LNCaP clone FGC (cell line): ENCODE data around the gene P2RX4.

Source experiments
- DNase-seq: peaks from one replicate; pipeline ENCODE4 v3.0.0-alpha.2; 2011; ENCODE audit warnings: low read depth
- H3K4me3 ChIP-seq: 2 replicates; pipeline ENCODE4 v1.5.1; 2011; ENCODE audit warnings: mild to moderate bottlenecking, low read depth, low read length, control low read depth
- TF ChIP-seq, protein P1 (sequence below): IDR thresholded peaks from 2 replicates; pipeline ENCODE4 v1.5.1; 2012; ENCODE audit warnings: mild to moderate bottlenecking; ENCODE audit not compliant: control insufficient read depth, insufficient read depth; ENCODE audit errors: extremely low read depth

P2RX4 gene

DNA sequence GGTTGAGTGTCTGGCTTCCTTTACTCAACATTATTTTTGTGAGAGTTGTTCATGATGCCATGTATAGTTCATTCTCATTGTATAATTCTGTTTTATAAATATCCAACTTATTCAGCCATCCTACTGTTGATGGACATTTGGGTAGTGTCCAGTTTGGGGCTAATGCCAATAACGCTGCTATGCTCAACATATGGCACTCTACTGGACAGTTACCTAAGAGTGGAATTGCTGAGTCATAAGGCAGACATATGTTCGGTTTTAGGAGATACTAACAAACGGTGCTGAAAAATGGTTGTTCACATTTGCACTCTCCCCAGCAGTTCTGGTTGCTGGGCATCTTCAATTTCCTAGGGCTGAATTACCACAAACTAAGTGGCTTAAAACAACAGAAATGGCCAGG lies 28.7 kb upstream of the P2RX4 start:
- DNase-seq: no peak
- TF ChIP-seq, protein P1, sequence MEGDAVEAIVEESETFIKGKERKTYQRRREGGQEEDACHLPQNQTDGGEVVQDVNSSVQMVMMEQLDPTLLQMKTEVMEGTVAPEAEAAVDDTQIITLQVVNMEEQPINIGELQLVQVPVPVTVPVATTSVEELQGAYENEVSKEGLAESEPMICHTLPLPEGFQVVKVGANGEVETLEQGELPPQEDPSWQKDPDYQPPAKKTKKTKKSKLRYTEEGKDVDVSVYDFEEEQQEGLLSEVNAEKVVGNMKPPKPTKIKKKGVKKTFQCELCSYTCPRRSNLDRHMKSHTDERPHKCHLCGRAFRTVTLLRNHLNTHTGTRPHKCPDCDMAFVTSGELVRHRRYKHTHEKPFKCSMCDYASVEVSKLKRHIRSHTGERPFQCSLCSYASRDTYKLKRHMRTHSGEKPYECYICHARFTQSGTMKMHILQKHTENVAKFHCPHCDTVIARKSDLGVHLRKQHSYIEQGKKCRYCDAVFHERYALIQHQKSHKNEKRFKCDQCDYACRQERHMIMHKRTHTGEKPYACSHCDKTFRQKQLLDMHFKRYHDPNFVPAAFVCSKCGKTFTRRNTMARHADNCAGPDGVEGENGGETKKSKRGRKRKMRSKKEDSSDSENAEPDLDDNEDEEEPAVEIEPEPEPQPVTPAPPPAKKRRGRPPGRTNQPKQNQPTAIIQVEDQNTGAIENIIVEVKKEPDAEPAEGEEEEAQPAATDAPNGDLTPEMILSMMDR: no peak

DNA sequence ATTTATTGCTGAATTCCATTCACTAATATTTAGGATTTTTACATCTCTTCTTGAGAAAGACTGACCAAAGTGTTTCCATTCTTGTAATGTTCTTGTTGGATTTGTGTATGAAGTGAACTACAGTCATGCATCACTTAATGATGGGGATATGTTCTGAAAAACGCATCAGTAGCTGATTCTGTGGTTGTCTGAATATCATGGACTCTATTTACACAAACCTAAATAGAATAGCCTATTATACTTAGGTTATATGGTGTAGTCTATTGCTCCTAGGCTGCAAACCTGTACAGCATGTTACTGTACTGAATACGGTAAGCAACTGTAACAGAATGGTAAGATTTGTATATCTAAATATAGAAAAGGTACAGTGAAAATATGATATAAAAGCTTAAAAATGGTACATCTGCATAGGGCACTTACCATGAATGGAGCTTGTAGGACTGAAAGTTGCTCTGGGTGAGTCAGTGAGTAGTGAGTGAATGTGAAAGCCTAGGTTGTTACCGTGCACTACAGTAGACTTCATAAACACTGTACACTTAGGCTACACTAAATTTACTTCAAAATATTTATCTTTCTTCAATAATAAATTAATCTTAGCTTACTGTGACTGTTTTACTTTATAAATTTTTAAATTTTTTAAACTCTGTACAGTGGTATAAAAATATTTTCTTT lies 27.6 kb upstream of the P2RX4 start:
- DNase-seq: no peak
- no peak overlapping the region for H3K4me3 ChIP-seq
- TF ChIP-seq, protein P1: no peak

More for the DNA sequence above, 28.7 kb upstream of the P2RX4 start:
- no peak overlapping the region for H3K4me3 ChIP-seq

DNA sequence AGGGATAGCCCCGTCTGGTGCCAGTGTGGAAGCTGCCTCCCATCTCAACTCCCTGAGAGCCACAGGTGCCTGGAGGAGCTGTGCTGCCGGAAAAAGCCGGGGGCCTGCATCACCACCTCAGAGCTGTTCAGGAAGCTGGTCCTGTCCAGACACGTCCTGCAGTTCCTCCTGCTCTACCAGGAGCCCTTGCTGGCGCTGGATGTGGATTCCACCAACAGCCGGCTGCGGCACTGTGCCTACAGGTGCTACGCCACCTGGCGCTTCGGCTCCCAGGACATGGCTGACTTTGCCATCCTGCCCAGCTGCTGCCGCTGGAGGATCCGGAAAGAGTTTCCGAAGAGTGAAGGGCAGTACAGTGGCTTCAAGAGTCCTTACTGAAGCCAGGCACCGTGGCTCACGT lies 25.5 kb upstream of the P2RX4 start:
- no peak for DNase-seq

DNA sequence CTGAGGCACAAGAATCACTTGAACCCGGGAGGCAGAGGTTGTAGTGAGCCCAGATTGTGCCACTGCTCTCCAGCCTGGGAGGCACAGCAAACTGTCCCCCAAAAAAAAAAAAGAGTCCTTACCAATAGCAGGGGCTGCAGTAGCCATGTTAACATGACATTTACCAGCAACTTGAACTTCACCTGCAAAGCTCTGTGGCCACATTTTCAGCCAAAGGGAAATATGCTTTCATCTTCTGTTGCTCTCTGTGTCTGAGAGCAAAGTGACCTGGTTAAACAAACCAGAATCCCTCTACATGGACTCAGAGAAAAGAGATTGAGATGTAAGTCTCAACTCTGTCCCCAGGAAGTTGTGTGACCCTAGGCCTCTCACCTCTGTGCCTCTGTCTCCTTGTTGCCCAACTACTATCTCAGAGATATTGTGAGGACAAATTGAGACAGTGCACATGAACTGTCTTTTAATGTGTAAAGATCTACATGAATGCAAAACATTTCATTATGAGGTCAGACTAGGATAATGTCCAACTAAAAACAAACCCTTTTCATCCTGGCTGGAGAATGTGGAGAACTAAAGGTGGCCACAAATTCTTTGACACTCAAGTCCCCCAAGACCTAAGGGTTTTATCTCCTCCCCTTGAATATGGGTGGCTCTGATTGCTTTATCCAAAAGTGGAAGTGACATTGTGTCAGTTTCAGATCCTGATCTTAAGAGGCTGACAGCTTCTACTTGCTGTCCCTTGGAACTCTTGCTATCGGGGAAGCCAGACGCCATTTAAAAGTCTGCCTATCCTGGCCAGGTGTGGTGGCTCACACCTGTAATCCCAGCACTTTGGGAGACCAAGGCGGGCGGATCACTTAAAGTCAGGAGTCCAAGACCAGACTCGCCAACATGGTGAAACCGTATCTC lies 24.7 kb upstream of the P2RX4 start:
- DNase-seq: no peak
- H3K4me3 ChIP-seq: no peak overlapping the region
- TF ChIP-seq, protein P1: no peak

More for the DNA sequence above, 25.5 kb upstream of the P2RX4 start:
- no peak overlapping the region for H3K4me3 ChIP-seq
- TF ChIP-seq, protein P1: no peak

DNA sequence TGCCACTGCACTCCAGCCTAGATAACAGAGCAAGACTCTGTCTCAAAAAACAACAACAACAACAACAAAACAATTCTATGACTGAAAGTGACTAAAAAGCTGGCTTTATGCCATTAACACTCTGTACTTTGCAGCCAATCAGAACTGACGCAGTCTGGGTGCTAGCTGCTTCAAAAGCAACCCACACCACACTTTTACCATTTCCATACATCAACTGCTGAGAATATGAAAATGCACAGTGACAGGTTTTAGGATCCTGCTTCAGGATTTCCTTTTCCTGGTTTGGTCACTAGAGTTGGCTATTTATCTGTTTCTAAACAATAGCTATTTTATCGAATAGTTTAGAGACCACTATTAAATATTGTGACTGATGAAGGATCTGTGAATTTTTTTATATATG lies 23.1 kb upstream of the P2RX4 start:
- TF ChIP-seq, protein P1: no peak
- H3K4me3 ChIP-seq: no peak overlapping the region
- no peak for DNase-seq

DNA sequence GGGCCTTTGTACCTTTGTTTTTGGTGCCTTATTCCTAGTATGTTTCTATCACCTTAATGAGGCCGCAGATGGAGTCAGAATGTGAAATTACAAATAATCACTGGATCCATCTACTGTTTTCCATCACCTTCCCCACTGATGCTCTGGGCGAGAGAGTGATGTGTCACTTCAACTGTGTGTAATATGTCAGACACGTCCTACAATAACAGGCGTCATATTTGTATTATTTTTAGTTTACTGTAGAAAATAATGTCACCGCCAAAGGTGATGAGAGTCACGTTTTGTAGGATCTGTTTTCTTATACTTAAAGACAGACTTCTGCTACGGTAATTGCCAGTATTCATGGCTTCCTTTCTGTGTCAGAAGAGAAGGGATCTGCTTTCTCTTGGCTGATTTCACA lies 22.4 kb upstream of the P2RX4 start:
- H3K4me3 ChIP-seq: no peak overlapping the region
- TF ChIP-seq, protein P1: no peak
- no peak for DNase-seq

DNA sequence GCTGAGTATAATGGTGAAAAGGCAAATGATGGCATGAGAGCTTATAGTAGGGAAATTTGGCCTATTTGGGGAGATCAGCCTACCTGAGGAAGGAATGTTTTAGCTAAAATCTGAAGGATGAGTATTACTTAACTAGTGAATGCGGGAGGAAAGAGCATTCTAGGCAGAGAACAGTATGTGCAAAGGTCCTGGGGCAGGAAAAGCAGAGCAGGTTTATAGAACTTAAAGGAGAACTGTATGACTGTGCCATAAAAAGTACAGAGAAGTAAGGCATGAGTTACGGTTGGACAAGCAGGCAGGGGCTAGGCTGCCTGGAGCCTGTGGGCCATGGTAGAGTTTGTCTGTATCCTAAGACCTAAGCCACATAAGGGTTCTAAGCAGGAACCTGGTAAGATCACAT lies 21.7 kb upstream of the P2RX4 start:
- TF ChIP-seq, protein P1: no peak
- H3K4me3 ChIP-seq: no peak overlapping the region
- DNase-seq: no peak
